HCT116 (cell line): Measurements from ENCODE around the gene TRIL.

ENCODE experiments used
- CEBPB ChIP-seq: IDR thresholded peaks from 2 replicates; pipeline ENCODE4 v1.6.1; 2012; ENCODE audit warnings: low read depth
- CTCF ChIP-seq, 3 experiments: fragments of 200-600 bp in 1 of 3; sonication (generic) in 1 of 3; IDR thresholded peaks in 2 of 3; conservative IDR thresholded peaks in 1 of 3; 2 replicates each; pipeline ENCODE4 v1.5.1; 2012 to 2017; ENCODE audit warnings: low read depth in 2 of 3, low read length in 2 of 3, antibody characterized with exemption in 1 of 3, borderline replicate concordance in 1 of 3, control low read depth in 1 of 3, mild to moderate bottlenecking in 1 of 3, mixed read lengths in 1 of 3, mixed run types in 1 of 3, moderate library complexity in 1 of 3; ENCODE audit not compliant: insufficient read depth in 1 of 3
- ELF1 ChIP-seq: IDR thresholded peaks from 2 replicates; pipeline ENCODE4 v1.6.1; 2012; ENCODE audit warnings: low read depth, borderline replicate concordance
- EZH2 ChIP-seq: fragments of 200-600 bp; sonication (generic); IDR thresholded peaks from 2 replicates; pipeline ENCODE4 v1.6.1; 2017; ENCODE audit warnings: antibody characterized with exemption, mixed run types
- FOSL1 ChIP-seq: IDR thresholded peaks from 2 replicates; pipeline ENCODE4 v1.6.1; 2012; ENCODE audit warnings: low read depth
- JUND ChIP-seq: IDR thresholded peaks from 2 replicates; pipeline ENCODE4 v1.6.1; 2012
- MAX ChIP-seq: IDR thresholded peaks from 2 replicates; pipeline ENCODE4 v1.6.1; 2012
- POLR2A ChIP-seq: IDR thresholded peaks from 2 replicates; pipeline ENCODE4 v1.7.0; 2011; ENCODE audit warnings: borderline replicate concordance; ENCODE audit not compliant: insufficient read depth, insufficient read length; ENCODE audit errors: extremely low read depth
- POLR2AphosphoS5 ChIP-seq: IDR thresholded peaks from 2 replicates; pipeline ENCODE4 v1.6.1; 2011; ENCODE audit warnings: mild to moderate bottlenecking, low read depth, low read length, moderate library complexity
- REST ChIP-seq: IDR thresholded peaks from 2 replicates; pipeline ENCODE4 v1.6.1; 2012; ENCODE audit warnings: low read depth
- SP1 ChIP-seq: IDR thresholded peaks from 2 replicates; pipeline ENCODE4 v1.6.1; 2012; ENCODE audit warnings: low read depth
- ZFX ChIP-seq: fragments of 450-650 bp; IDR thresholded peaks from 2 replicates; pipeline ENCODE4 v1.6.1; 2017

- TF ChIP-seq CTCF (IDR thresholded peaks at IDR 0.05 in 2 of 3, conservative IDR thresholded peaks at IDR 0.05 in 1 of 3; ENCODE audit: borderline replicate concordance in 1 of 3, insufficient read depth in 1 of 3, low read depth in 2 of 3, low read length in 2 of 3) (no peak), REST (no peak), POLR2AphosphoS5 (no peak), JUND (no peak), POLR2A (no peak), SP1 (no peak), ELF1 (no peak), CEBPB (no peak), EZH2 (no peak), MAX (no peak), ZFX (no peak), FOSL1 (no peak)
Measured at GRCh38 chr7:28937103-28937502, 21.0 kb downstream of the TRIL start.
